Right ventricle myocardium inferior (tissue), 1 donor: ENCODE results near the gene FCHO2. TPM values are rescaled to one million over a fixed set of nuclear protein-coding genes. Genes with fewer than 3 reads are reported as not detected.
A peak's percentile ranks its signal among the peaks of the same experiment; 100 is the strongest.
"Not testable (repeated sequence)": the region's sequence is repeated elsewhere in the genome, so short reads cannot be mapped to it uniquely, and the experiment has no call there.

Source experiments
- ATAC-seq: fragments of 200-7000 bp; cut with Tn5 transposase; one replicate; pipeline ENCODE4 v1.9.1; 2020; ENCODE audit warnings: mild to moderate bottlenecking, moderate library complexity
- DNase-seq: peaks from one replicate; pipeline ENCODE4 v3.0.0; 2021; ENCODE audit errors: missing footprints
- intact Hi-C: fragments of 100-400 bp; cut with DNase I; formaldehyde crosslinking; loops from one replicate; pipeline ENCODE4 v1.11.0; 2022
- long read RNA-seq: library from polyadenylated mRNA; unstranded; transcript quantifications from one replicate; pipeline ENCODE4 v2.0.0, GENCODE V29; 2021
- total RNA-seq: library from RNA; stranded (reverse); fragmentation: NEBNext Ultra II Directional; extraction: Animal tissue kit (Norgen Biotek cat#: 25700); gene quantifications from one replicate; pipeline ENCODE4 v1.2.1, GENCODE V29; 2021
- donor health status: DM: no; HTN: yes; CAD: no; lungs with severe emphysema.

The FCHO2 gene, protein sequence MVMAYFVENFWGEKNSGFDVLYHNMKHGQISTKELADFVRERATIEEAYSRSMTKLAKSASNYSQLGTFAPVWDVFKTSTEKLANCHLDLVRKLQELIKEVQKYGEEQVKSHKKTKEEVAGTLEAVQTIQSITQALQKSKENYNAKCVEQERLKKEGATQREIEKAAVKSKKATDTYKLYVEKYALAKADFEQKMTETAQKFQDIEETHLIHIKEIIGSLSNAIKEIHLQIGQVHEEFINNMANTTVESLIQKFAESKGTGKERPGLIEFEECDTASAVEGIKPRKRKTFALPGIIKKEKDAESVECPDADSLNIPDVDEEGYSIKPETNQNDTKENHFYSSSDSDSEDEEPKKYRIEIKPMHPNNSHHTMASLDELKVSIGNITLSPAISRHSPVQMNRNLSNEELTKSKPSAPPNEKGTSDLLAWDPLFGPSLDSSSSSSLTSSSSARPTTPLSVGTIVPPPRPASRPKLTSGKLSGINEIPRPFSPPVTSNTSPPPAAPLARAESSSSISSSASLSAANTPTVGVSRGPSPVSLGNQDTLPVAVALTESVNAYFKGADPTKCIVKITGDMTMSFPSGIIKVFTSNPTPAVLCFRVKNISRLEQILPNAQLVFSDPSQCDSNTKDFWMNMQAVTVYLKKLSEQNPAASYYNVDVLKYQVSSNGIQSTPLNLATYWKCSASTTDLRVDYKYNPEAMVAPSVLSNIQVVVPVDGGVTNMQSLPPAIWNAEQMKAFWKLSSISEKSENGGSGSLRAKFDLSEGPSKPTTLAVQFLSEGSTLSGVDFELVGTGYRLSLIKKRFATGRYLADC
- total RNA-seq = 23.0 TPM
- long read RNA-seq, partial matches to known transcripts = 2 of 2 reads
- long read RNA-seq, other reads (novel, unspliced or antisense) = 0 of 2 reads

DNA sequence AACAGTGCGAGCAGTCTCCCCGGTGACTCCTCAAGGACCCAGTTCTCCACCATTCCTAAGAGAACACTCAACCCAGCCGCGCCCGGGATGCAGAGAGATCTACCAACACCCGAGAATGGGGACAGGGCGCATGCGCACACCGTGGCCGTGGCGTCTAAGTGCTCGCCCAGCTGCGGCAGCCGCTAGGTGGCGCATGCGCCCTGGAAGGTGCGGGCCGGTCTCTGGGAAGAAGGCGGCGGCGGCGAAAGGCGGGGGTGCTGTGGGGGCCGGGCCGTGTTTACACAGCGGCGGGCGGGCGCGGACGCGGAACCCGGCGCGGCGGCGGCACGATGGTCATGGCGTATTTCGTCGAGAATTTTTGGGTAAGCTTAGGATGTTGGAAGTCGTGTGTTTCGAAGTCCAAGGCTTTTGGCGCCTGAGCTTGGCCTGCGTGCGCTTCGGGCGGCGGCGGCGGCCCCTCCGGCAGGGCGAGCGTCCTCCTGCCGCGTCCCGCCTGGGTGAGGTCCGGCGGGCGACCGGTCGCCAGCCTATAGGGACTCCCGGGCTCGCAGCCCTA is at the start of gene FCHO2:
TSS of gene FCHO2 (plus strand) at position 274 of the 556 bp plus-strand sequence. CDS start at position 330, 56 bp downstream.
- ATAC-seq (peak; percentile 97), DNase-seq (peak; percentile 100)
- intact Hi-C loops = no loop called here

DNA sequence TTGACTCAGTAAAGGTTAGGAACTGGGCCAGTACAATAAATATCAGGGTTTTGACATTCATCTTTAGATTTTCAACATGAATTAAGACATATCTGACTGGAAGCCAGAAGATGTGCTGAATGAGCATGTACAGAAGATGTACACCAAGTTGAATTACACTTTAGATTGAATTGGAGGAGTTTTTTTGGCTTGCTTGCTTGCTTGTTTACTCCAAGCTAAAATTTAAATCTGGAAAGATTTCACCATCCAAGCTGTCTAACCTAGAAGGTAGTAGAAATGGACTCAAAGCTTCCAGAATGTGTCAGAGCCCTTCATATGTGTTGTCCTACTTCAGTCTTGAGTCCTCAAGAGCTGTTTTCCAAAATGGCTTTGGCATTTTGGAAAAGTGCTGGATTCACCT is 49.0 kb upstream of the FCHO2 start:
- DNase-seq = no peak
- intact Hi-C loops = no loop called here
- ATAC-seq = no peak

DNA sequence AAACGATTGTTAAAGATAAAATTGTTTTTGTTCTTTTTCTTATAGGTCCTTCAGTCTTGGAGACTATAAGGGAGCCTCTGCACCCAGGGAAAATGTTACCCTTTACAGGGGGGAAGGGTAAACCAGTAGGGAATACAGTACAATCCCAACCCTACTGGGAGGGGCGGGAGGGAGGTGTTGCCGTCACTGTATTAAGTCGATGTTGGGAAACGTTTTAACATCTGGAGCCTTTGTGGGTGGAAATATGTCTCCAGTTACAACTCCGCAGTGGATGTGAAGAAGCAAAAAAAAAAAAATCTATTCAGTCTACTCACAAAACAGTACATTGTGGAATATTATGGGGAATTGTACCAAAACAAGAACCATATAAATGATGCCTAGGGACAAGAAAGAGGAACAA is 47.2 kb upstream of the FCHO2 start:
- intact Hi-C loops = no loop called here
- no peak for ATAC-seq
- DNase-seq = no peak

DNA sequence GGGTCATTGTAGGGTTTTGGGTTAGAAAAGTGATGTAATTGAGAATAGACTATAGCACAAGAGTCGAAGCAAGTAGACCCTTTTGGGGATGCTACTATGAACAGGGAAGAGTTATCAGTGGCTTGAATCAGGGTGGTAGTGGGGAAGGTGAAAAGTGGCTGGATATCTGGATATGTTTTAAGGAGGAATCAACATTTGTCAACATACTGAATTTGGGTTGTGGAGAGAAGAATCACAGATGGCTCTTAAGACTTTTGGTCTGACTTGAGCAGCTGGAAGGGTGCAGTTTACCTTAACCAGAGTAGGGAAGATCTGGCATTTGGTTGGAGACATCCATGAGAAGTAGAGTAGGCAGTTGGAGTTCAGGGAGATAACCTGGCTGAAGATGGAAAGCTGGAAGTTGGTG is 38.5 kb upstream of the FCHO2 start:
- no peak for DNase-seq
- intact Hi-C loops = no loop called here
- no peak for ATAC-seq

DNA sequence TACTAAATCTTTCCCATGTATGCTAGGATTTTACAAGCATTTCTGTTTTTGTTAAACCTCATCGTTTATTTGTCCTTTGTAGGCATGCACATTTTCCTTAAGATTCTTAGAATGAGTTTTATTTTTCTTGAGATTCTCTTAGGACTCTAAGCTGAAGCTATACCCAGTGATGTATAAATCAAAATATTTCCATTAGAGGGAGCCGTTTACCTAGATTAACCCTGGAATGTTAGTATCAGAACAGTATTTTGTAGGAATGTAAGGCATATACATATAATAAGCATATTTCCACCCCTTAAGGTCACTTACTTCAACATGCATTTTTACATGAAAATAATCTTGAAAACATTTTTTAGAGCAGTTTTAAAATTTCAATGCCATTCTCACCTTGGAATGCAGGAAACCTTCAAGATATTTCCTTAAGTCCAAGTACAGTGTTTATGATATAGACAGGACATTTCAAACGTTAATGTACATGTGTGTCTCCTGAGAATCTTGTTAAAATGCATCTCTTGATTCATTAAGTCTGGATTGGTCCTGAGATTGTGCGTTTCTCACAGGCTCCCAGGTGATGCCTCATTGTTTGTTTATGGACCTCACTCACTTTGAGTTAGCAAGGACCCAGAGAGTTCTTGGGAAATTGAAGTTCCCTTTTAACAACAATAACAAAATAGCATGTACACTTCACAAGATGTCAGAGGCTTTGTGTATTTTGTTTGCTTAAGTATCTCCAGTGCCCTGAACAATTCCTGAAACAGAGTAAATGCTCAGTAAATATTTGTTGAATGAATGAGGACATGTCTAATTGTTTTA is 34.9 kb upstream of the FCHO2 start:
- ATAC-seq (no peak), DNase-seq (no peak)
- intact Hi-C loops = no loop called here

DNA sequence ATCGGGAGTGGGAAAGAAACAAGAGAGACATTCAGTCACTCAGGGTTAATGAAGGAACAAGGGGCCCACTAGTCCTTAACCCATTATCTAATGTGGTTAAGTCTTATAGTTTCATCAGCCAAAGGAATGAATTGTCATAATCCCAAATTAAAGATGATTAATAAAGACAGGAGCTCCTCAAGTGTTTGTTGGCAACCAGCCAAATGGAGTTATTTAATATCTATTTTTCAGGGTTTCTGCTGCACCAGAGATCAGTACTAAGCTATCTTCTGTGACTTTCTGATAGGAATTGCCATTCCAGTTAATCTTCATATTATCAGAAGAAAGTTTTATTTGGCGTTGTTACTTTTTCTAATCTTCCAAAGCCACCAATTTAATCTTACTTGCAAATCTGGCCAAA is 34.0 kb upstream of the FCHO2 start:
- ATAC-seq = no peak
- no peak for DNase-seq
- intact Hi-C loops = no loop called here

DNA sequence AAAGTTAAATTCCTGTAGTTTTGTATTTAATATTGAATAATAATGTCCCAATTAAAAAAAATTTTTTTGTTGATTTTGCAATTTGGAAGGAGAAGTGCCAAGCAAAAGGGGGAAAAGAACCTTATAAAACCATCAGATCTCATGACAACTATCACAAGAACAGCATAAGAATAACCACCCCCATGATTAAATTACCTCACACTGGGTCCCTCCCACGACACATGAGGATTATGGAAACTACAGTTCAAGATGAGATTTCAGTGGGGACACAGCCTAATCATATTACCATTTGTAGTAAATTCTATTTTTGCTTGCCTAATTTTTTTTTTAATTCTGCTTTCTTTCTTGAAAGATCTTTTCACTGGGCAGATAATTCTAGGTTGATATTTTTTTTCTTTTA is 33.4 kb upstream of the FCHO2 start:
- ATAC-seq (no peak), DNase-seq (no peak)
- intact Hi-C loops = no loop called here

DNA sequence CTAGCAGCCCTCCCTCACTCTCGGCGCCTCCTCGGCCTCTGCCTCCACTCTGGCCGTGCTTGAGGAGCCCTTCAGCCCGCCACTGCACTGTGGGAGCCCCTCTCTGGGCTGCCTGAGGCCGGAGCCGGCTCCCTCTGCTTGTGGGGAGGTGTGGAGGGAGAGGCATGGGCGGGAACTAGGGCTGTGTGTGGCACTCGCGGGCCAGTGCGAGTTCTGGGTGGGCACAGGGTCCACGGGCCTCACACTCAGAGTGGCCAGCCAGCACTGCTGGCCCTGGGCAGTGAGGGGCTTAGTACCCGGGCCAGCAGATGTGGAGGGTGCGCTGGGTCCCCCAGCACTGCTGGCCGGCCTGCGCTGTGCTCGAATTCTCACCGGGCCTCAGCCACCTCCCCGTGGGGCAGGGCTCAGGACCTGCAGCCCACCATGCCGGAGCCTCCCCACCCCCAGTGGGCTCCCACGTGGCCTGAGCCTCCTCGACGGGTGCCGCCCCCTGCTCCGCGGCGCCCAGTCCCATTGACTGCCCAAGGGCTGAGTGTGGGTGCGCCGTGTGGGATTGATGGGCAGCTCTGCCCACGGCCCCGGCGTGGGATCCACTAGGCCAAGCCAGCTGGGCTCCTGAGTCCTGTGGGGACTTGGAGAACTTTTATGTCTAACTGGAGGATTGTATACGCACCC is 30.4 kb upstream of the FCHO2 start:
- DNase-seq (no peak), ATAC-seq (no peak)
- intact Hi-C loops = no loop called here

DNA sequence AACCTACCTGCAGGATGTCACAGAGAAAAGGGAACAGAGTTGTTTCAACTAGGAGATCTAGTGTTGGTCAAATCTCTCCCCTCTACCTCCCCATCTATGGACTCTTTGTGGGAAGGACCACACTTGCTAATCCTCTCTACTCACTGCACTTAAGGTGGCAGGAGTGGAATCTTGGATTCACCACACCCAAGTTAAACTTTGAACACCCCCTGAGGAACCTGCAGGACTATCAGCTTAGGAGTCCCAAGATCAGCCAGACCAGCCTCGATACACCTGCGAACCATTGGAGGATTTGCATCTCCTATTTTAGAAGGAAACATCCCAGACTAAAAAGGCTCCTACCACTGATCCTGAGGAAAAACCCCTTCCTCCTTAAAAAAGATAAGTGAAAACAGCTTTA is 23.2 kb upstream of the FCHO2 start:
- ATAC-seq, DNase-seq, intact Hi-C loops: not testable (repeated sequence)

DNA sequence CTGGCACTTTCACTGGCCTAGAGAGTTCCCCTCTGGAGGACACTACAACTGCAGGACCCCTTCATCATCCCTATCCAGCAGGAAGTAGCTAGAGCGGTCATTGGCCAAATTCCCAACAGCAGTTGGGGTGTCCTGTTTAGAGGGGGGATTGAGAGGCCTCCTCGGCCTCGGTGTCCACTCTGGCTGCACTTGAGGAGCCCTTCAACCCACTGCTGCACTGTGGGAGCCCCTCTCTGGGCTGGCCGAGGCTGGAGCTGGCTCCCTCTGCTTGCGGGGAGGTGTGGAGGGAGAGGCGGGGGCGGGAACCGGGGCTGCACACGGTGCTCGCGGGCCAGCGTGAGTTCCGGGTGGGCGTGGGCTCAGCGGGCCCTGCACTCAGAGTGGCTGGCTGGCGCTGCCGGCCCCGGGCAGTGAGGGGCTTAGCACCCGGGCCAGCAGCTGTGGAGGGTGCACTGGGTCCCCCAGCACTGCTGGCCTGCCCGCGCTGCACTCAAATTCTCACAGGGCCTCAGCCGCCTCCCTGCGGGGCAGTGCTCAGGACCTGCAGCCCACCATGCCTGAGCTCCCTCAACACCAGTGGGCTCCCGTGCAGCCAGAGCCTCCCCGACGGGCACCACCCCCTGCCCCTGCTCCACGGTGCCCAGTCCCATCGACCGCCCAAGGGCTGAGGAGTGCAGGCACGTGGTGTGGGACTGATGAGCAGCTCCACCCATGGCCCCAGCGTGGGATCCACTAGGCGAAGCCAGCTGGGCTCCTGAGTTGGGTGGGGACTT is 20.7 kb upstream of the FCHO2 start:
- intact Hi-C loops, ATAC-seq: not testable (repeated sequence)

DNA sequence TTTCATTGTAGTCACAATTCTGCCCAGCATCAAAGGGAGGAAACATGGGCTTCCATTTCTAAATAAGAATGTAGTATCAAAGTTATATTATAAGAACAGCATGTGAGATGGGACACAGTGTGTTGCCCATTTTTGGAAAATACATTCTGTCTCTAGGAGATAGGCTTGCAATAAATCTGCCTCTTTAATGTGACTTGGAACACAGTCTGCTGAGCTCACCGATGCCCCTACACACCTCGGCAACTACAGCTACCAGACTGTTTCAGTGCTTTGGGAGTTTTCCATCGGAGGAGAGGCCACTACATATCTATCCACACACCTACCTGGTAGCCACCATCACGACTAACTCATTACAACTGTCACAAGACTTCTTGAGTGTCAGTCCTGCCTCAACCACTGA is 18.9 kb upstream of the FCHO2 start:
- DNase-seq = no peak
- no peak for ATAC-seq
- intact Hi-C loops = no loop called here

More for the DNA sequence above, 20.7 kb upstream of the FCHO2 start:
- DNase-seq = not testable (repeated sequence)

DNA sequence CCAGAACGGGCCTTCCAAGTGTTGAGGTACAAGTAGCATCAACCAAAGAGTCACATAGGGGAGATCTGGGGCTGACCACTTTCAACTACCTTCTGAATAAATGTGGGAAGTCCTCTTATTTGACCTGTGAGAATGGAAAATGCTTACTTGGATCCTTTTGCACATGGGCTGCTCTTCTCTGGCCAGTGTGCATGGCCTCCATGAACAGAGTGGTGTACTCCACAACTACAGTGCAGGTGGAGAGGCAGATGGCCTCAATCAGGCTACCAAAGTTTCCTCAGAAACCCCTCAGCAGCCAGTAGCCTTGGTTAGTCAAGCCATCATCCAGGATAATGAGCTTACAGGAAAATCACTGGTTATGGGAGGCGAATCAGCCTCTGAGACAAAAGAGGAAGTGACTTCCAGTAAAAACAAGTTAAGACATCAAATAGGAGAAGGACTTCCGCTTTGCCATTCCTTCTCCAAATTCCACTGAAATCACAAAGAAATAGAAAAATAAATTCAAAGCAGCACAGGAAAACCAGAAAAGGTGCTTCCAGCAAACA is 18.3 kb upstream of the FCHO2 start:
- intact Hi-C loops = no loop called here
- no peak for ATAC-seq
- DNase-seq = no peak

DNA sequence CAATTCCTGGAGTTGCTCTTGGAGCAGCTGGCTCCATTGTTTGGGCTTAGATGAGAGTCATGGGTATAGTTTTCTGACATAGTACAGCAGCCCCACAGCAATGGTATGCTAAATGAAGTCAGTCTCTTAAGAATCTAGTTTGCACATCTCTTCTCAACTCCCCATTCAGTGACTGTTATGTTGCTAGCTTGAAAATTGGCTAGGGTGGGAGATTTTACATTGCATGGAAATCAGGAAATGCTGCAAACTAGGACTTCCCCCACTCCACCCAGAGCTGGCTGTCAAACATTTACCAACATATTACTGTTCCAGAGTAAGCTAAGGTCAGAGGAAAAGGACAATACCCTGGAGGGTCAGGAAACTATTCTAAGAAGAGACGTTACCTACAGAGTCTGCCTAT is 17.6 kb upstream of the FCHO2 start:
- intact Hi-C loops = no loop called here
- DNase-seq (no peak), ATAC-seq (peak; percentile 44)

DNA sequence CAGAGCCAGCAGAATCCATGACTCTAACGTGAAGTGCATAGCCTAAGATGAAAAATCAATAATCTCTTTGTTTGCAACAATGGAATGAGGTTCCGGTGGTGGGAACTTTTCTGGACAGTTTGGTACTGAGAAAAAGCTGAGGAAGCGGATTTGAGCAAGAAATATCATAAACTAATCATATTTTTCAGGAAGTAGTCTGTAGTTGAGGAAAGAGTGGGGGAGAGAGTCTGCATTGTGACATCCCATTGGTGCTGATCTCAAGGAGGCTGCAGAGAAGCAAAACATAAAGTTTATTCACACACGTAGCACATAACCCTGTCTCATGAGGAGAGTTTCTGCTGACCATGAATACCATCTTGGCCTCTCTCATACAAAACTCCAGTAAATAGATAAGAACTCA is 15.8 kb upstream of the FCHO2 start:
- DNase-seq (no peak), ATAC-seq (peak; percentile 53)
- intact Hi-C loops = no loop called here

DNA sequence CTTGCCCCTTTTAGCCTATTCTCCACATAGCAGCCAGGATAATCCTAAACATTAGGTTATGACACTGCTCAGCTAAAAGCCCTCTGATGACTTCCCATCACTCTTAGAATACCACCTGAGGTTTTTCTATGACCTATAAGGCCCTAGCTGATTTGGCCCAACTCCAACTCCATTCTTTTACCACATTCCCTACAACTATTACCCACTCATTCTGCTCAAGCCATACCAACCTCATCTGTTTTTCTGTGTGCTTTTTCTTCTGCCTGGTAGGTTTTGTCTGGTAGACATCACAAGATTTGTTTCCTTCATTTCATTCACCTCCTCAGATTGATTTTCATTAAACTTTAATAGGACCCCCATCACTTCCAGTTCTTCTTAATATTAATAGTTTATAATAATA is 12.5 kb upstream of the FCHO2 start:
- DNase-seq = no peak
- ATAC-seq = no peak
- intact Hi-C loops = no loop called here

DNA sequence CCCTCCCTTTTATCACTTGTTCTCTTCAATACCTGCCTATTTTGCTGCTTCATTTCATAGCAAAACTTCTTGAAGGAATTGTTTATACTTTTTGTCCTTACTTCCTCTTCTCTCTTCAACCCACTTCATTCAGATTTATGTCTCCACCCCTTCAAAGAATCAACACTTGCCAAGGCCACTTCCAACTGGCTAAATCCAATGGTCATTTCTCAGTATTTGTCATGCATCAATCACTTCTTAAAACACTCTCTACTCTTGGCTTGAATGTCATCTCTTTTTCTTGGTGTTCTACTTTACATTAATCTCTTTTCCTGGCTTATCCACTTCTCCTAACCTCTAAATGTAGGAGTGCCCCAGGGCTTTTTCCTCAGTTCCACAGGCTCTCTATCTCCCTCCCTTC is 8.3 kb upstream of the FCHO2 start:
- no peak for DNase-seq
- no peak for ATAC-seq
- intact Hi-C loops = no loop called here

DNA sequence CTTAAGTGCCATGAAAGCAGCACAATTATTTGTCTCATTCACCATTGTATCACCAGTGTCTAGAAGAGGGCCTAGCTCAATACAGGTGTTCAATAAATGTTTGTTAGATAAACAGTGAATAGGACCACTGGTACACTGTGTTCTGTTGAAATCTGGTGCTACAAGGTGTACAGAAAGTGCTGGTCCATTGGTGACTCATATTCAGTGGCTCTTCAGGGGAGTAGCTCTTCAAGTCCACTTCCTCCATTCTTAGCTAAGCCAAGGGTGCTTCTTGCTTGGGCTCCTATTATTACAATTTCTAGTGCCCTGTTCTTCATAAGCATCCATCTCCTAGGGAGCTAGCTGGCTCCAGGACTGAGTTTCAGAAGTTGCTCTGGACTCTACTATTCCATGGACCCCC is 6.4 kb upstream of the FCHO2 start:
- intact Hi-C loops = no loop called here
- ATAC-seq = no peak
- DNase-seq = no peak
